Activated CD4-positive, CD25-positive, alpha-beta regulatory T cell treated with anti-CD3 and anti-CD28 coated beads, Interleukin-2, amount 50 U/mL, for 24 hours (primary cell): ENCODE results near the gene ELF3.
"Not testable (repeated sequence)": the region's sequence is repeated elsewhere in the genome, so short reads cannot be mapped to it uniquely, and the experiment has no call there.

Source experiments
- ATAC-seq, 2 donors: fragments of 150-1000 bp; cut with Tn5 transposase; one replicate each; pipeline ENCODE4 v1.10.0; 2021; ENCODE audit warnings: mild to moderate bottlenecking in 1 of 2, moderate library complexity in 1 of 2

ELF3 gene

DNA sequence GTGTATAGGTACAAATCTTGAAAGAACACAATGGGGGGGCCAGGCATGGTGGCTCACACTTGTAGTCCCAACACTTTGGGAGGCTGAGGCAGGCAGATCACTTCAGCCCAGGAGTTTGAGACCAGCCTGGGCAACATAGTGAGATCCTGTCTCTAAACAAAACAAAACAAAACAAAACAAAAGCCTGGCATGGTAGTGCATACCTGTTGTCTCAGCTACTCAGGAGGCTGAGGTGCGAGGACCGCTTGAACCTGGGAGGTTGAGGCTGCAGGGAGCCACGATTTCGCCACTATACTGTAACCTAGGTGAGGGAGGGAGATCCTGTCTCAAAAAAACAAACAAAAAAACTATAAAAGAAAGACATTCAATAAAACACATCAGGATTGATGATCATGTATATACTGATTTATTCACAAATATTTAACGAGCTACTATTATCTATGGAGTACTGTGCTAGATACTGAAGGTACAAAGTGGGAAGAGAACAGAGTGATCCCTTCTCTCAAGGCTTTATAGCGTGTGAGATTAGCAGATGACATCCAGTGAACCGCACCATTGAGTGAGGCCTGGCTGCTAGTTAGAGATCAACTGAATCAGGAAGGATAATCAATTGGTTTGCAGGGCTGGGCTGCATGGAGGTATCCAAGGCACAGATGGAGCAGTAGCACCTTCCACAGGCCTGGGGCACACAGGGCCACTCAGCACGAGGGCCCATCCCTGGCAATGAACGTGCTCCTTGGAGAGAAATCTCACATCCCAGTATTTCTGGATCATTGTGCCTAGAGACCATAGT is 26.4 kb downstream of the ELF3 start:
- no peak for ATAC-seq

DNA sequence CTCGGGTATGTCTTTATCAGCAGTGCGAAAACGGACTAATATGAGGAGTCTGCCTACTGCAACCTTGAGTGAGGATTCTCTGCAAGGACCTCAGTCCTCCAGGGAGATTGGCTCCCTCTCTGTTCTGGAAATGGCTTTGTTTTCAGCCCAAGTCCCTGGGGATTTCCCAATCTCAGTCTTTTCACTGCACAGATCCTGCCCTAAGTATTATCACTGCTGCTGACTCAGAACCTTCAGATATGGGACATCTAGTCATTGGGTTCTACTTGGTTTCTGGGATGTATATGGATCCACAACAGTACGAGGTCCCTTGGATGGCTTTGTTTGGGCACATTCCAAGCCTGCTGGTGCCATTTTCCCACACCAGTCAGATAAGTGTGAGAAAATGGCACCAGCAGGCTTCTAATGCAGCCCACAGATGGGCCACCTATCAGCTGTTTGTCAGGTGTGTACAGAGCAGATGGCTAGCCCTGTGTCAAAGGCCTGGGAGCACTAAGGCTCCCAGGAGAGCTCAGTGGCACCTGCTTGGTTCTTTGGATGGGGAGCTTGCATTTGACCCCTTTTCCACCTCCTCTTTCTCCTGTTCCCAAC is 27.4 kb downstream of the ELF3 start:
- ATAC-seq = no peak

DNA sequence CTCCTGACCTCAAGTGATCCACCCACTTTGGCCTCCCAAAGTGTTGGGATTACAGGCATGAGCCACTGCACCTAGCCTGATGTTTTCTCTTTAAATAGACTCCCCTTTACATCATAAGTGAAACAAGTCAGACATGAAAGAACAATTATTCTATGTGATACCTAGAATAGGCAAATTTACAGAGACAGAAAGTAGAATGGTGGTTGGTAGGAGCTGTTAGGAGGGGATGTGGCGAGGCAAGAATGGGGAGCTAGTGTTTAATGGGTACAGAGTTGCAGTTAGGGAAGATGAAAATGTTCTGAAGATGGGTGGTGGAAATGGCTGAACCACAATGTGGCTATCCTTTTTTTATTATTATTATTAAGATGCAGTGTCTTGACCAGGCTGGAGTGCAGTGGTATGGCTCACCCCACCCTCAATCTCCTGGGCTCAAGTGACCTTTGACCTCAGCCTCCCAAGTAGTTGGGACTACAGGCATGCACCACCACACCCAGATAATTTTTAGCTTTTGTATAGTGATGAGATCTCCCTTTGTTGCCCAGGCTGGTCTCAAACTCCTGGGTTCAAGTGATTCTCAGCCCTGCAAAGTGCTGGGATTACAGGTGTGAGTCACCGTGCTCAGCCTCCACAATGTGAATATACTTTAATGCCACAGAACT is 28.4 kb downstream of the ELF3 start:
- ATAC-seq = no peak

DNA sequence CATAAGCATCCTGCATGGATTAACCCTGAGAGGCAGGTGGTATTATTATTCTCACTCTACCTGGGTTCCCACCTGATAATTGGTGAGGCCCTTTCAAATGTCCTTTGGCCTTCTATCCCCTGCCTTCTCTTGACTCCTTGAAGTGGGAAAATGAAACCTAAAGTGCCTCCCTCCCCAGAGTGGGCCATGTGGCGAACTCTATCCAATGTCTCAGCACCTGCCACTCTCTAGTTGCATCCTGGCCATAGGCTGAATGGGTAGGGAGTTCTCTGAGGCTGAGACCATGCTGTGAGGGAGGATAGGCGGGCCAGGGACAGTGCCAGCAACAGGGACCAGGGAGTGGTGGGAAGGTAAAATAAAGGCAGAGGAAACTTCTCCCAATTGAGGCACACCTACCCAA is 35.3 kb downstream of the ELF3 start:
- ATAC-seq = no peak

DNA sequence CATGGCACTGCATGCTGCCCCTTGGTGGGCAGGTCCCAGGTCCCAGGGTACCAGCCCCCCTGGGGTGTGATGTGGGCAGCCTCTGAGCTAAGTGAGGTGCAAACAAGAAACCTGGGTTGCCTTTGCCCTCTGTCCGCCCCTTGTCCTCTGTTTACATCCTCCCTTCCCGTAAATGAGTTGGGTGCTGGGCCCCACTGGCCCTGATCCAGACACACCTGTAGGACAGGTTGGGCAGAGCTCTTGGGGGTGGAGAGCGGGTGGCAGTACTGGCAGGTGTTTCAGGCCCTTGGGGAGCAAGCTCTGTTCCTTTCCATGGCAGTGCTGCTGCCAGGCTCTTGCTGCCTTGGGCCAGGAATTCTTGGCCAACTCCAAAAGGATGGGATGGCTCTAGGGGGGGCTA is 35.8 kb downstream of the ELF3 start:
- ATAC-seq = no peak

DNA sequence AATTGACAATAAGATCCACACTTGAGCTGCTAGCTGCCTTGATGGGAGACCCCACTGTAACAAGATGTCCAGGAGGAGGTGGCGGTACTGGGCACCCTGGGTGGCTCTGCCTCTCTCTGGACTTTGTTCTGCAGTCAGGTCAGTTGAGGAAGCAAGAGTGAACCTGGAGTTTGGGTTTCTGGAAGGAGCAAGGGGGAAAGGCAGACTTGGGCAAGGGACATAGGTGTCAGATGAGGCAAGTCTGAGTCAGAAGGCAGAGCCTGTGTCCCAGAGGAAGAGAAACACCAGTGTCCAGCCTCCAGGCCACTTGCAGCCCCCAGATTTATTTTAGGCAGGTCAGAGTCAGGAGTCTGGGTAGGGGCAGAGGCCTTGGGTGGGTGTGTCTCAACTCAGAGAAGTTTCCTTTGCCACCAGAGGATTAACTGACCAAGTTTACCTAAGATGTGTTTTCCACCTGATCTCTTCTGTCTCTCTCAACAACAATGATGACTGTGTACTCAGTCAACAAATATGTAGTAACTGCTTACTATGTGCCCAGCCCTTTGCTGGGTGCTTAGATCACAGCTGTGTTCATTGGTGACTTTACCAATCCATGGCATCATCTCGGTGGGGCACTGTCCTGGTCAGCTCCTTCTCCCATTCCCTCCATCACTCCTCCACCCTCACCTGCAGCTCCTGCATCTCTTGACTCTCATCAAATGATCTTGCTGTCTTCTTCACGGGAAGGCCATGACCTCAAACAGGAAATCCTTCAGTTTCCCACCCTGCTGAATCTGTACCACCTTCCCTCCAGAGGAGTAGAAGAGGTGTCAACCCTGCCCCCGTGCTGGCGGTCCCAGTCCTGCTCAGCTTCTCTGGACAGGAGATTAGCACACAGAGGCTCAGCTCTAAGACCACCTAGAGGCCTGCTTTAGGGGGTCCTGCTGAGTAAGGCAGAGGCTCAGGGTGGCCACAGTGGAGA is 36.6 kb downstream of the ELF3 start:
- no peak for ATAC-seq

DNA sequence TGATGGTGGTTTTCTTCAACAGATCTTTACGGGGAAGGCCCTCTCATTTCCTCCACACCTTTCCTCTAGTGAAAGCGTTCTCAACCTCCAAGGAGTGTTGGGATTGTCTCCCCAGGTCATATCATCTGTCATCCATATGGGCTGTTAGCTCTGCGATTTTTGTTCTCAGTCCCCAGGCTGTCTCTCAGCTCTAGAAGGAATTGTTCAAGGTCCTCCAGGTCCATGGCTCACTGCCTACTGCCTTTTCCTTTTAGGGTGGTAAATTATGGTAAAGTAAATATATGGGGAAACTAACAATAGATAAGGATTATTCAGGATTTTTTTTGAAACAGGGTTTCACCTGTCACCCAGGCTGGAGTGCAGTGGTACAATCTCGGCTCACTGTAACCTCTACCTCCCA is 37.6 kb downstream of the ELF3 start:
- no peak for ATAC-seq

DNA sequence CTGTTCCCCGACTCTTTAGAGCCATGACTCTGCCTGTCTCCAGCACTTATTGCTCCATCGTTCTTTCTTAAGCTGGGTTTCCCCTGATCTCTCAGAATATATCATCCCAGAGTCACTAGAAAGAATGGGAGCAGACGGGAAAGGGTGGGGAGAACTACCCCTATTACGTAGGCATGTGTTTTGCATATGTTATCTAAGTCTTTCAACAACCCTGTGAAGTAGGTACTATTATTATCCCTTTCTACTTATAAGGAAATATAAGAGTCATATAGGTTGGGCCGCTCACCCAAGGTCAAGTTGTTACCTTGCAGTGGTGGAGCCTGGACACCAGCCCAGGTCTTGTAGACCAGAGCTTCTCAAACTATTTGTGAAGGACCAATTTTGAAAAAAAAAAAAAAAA is 38.7 kb downstream of the ELF3 start:
- ATAC-seq = no peak

DNA sequence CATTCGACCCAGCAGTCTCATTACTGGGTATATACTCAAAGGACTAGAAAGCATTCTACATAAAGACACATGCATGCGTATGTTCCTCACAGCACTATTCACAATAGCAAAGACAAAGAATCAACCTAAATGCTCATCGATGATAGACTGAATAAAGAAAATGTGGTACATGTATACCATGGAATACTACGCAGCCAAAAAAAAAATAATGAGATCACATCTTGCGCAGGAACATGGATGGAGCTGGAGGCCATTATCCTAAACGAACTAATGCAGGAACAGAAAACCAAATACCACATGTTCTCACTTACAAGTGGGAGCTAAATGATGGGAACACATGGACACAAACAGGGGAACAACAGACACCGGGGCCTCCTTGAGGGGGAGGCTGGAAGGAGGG is 43.7 kb downstream of the ELF3 start:
- ATAC-seq = no peak

DNA sequence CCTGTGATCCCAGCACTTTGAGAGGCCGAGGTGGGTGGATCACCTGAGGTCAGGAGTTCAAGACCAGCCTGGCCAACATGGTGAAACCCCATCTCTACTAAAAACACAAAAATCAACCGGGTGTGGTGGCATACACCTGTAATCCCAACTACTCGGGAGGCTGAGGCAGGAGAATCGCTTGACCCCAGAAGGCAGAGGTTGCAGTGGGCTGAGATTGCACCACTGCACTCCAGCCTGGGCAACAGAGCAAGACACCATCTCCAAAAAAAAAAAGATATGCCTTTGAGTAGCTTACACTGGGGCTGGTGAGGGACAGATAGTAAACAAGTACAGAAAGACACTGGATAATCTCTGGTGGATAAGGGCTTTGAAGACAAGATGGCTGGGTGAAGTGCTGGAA is 44.3 kb downstream of the ELF3 start:
- not testable (repeated sequence) for ATAC-seq

DNA sequence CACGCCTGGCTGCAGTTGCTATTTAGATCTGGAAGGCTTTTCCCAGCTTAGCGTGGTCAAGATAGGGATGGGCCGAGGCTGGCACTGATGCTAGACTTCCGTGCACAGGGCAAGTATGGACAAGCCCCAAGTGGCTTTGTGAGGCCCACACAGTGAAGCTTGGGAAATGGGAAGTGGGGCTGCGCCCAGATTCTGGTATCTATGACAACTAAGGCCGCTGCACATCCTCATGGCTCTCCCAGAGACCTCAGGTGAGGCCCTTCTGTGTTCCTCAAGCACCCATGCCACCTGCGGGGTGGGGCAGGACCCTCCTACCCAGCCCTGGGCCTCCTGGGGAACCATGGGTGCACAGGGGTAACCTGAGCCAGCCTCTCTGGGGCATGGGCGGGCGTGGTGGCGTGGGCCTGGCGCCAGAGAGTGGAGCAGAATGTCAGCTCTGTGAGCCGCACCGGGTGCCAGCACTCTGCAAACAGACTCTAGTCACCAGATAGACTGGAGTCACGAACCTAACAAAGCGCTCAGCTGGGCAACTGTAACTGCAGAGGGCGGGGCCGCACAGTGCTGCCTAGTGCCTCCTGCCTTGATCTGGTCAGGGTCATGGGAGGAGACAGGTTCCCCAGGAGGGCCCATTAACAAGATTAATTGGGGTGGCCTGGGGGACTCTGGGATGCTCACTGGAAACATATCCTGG is 46.4 kb downstream of the ELF3 start:
- ATAC-seq = no peak

DNA sequence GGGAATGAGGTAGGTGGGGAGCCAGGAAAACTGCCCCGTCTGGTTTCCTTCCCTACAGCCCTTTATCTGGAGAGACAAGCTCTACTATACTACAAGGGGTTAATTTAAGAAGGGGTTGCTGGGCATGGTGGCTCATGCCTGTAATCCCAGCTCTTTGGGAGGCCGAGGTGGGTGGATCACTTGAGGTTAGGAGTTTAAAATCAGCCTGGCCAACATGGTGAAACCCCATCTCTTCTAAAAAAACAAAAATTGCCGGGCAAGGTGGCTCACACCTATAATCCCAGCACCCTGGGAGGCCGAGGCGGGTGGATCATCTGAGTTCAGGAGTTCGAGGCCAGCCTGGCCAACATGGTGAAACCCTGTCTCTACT is 46.9 kb downstream of the ELF3 start:
- not testable (repeated sequence) for ATAC-seq

DNA sequence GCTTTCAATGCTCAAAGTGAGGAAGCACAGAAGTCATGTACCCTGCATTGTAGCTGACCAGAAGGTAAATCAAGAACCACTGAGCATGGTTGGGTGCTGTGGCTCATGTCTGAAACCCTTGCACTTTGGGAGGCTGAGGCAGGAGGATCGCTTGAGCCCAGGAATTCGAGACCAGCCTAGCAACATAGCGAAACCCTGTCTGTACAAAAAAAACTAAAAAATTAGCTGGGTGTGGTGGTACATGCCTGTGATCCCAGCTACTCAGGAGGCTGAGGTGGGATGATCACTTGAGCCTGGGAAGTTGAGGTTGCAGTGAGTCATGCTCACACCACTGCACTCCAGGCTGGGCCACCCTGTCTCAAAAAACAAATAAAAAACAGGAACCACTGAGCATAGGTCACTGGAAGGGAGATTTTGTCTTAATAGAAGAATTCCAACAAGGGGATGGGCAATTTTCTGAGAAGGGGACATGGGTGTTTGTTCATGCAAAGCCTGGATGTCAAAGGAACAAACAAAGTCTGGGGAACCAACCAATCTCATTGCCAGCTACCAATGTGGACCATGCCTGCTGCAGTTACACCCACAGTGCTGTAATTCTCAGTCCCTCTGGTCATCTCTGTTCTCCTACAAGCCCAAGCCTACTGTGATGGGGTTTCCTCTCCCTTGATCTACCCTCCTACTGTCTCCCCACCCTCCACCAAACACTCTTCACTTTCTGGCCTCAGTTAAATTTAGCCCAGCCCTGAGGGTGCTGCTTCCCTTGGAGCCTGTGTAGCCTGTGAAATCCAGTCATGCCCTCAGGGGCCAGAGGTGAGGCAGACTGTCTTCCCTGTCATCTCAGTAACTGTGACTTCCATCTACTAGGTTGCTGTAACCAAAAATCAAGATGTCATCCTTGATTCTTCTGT is 47.9 kb downstream of the ELF3 start:
- ATAC-seq = no peak

DNA sequence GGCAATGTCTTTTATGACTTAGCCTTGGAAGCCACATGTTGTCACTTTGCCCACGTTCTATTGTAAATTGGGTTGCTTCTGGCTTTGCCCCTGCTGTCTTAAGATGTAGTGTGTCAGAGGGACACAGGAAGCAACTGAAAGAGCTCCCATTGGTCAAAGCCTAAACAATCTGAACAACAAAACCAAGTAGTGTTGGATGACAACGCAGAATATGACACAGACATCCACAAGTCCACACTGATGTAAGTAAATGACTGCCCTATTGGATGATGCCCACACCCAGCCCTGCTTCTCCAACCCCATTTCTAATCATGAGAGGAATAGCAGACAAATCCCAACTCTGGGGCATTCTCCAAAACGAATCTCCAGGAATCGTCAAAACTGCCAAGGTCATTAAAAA is 50.7 kb downstream of the ELF3 start:
- no peak for ATAC-seq

DNA sequence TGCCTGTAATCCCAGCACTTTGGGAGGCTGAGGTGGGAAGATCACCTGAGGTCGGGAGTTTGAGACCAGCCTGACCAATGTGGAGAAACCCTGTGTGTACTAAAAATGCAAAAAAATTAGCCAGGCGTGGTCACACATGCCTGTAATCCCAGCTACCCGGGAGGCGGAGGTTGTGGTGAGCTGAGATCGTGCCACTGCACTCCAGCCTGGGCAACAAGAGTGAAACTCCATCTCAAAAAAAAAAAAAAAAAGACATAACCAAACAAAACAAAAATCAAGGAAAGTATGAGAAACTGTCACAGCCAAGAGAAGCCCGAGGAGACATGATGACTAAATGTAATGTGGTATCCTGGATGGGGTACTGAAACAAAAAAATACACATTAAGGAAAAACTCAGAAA is 51.4 kb downstream of the ELF3 start:
- ATAC-seq = not testable (repeated sequence)

DNA sequence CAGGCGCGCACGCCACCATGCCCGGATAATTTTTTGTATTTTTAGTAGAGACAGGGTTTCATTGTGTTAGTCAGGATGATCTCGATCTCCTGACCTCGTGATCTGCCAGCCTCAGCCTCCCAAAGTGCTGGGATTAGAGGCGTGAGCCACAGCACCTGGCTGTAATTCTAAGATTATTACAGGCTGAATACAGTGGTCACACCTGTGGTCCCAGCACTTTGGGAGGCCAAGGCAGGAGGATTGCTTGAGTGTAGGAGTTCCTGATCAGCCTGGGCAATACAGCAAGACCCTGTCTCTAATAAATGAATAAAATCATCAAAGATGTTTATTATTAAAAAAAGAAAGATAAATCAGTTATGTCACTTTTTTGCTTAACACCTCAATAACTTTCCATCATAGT is 52.2 kb downstream of the ELF3 start:
- not testable (repeated sequence) for ATAC-seq

DNA sequence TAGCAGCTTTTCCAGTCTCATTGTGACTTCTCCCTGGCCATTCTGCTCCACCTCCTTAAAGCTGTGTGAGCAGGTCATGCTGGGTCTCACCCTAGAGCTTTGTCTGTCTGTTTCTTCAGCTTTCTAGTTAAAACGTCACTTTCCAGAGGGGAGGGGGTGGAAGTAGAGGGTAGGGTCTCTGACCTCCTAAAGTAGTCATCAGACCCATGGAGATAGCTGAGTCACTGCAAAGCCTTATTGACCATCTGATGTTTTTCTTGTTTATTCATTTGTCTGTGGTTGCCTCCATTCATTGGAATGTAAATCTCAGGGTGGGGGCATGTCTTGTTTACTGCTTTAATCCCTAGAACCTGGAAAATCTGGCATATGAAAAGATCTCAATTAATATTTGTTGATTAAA is 52.7 kb downstream of the ELF3 start:
- no peak for ATAC-seq

DNA sequence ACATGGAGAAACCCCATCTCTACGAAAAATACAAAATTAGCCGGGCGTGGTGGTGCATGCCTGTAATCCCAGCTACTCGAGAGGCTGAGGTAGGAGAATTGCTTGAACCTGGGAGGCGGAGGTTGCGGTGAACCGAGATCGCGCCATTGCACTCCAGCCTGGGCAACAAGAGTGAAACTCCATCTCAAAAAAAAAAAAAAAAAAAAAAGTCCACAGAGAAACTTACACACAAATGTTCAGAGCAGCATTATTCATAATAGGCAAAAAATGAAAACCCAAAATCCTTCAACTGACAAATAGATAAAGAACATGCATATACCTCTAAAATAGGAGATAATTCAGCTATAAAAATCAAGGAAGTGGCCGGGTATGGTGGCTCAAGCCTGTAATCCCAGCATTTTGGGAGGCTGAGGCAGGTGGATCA is 54.5 kb downstream of the ELF3 start:
- not testable (repeated sequence) for ATAC-seq
